Motor neuron (in vitro differentiated cells): ENCODE data around the gene UBE2F. TPM values are rescaled to one million over a fixed set of nuclear protein-coding genes. Genes with fewer than 3 reads are reported as not detected.
A peak's percentile ranks its signal among the peaks of the same experiment; 100 is the strongest.

Experiments
- ATAC-seq, 8 experiments: fragments of 200-7000 bp; cut with Tn5 transposase; replicated peaks in 6 of 8; 2 replicates each; pipeline ENCODE4 v1.8.0; 2021; ENCODE audit warnings: mild to moderate bottlenecking in 8 of 8, moderate library complexity in 8 of 8
- H3K27ac ChIP-seq, 2 donors: fragments of 250-450 bp; sonication (Bioruptor Pico); 2 replicates each; pipeline ENCODE4 v1.9.0; 2021; ENCODE audit warnings: antibody characterized with exemption in 2 of 2, mild to moderate bottlenecking in 2 of 2, moderate library complexity in 1 of 2
- H3K4me1 ChIP-seq, 2 donors: fragments of 250-450 bp; sonication (Bioruptor Pico); replicated peaks in 1 of 2; 2 replicates each; pipeline ENCODE4 v1.6.1; 2021; ENCODE audit warnings: antibody characterized with exemption in 2 of 2, mild to moderate bottlenecking in 2 of 2, moderate library complexity in 1 of 2
- H3K4me3 ChIP-seq, 5 donors: fragments of 250-450 bp; sonication (Bioruptor Pico); 2 replicates each; pipeline ENCODE4 v1.9.0; 2021; ENCODE audit warnings: antibody characterized with exemption in 5 of 5, mild to moderate bottlenecking in 5 of 5, moderate library complexity in 4 of 5
- WGBS, 10 experiments: fragments of 450-650 bp; shearing (Covaris generic); methylation state at CpG; one replicate each; pipeline ENCODE4 v1.0.0; 2022; 5-methylcytosine and 5-hydroxymethylcytosine counted together
- in situ Hi-C, 9 experiments: fragments of 400-800 bp; cut with MboI; loops; one replicate each; pipeline ENCODE4 v1.15.0; 2021; ENCODE audit warnings: low sequenced_read_pairs in 9 of 9, low pct_unique_long_range_greater_than_20kb in 2 of 9; ENCODE audit not compliant: unreplicated experiment in 9 of 9
- total RNA-seq, 8 experiments: library from RNA; unstranded; fragments of 300-600 nt; gene quantifications; 2 replicates each; pipeline versions ENCODE4 v1.2.3 to v1.2.4, GENCODE V29; 2022

The UBE2F gene
- total RNA-seq, 8 experiments from 2014 or later: 18.2 to 65.1 (median 33.0) TPM

- H3K27ac ChIP-seq: no peak overlapping the region
- H3K4me3 ChIP-seq: no peak overlapping the region
- ATAC-seq: peak in 1 of 8 experiments; percentile 41
- no peaks in the 10 kb centered on the region for H3K4me1 ChIP-seq
- in situ Hi-C loops: no loop called here
- WGBS, 10 experiments: 15 to 100% (median 92%) methylated on average over 1 to 2 of the region's 2 CpGs; no CpG with 5 or more reads in 6 of the 10 experiments
These were observed 53.1 kb downstream of the UBE2F start for GRCh38 chr2:238019962-238020361.

GRCh38 chr2:238020816-238021215, 54.0 kb downstream of the UBE2F start:
- Histone ChIP-seq H3K4me3 (no peak overlapping the region), H3K4me1 (no peaks in the 10 kb centered on the region), H3K27ac (no peak overlapping the region)
- in situ Hi-C loops: no loop called here
- WGBS, 10 experiments: 57 to 100% (median 91%) methylated on average over 1 to 8 of the region's 9 CpGs; no CpG with 5 or more reads in 1 of the 10 experiments
- no peak for ATAC-seq

- H3K27ac ChIP-seq: no peak overlapping the region
- WGBS, 10 experiments: 79 to 100% (median 98%) methylated on average over 2 to 4 of the region's 4 CpGs; no CpG with 5 or more reads in 4 of the 10 experiments
- H3K4me1 ChIP-seq: no peaks in the 10 kb centered on the region
- in situ Hi-C loops: no loop called here
- H3K4me3 ChIP-seq: no peak overlapping the region
- no peak for ATAC-seq
These were observed 54.5 kb downstream of the UBE2F start for GRCh38 chr2:238021327-238021726.

- WGBS, 10 experiments: 80 to 100% (median 100%) methylated on average over 1 to 3 of the region's 5 CpGs; no CpG with 5 or more reads in 5 of the 10 experiments
- ATAC-seq: no peak
- Histone ChIP-seq H3K27ac (no peak overlapping the region), H3K4me3 (no peak overlapping the region), H3K4me1 (no peaks in the 10 kb centered on the region)
- in situ Hi-C loops: no loop called here
These were observed 55.9 kb downstream of the UBE2F start for GRCh38 chr2:238022594-238023157.

GRCh38 chr2:238023608-238024007, 56.8 kb downstream of the UBE2F start:
- Histone ChIP-seq H3K4me3 (no peak overlapping the region), H3K4me1 (no peaks in the 10 kb centered on the region), H3K27ac (no peak overlapping the region)
- in situ Hi-C loops: no loop called here
- WGBS, 10 experiments: 83 to 100% (median 100%) methylated on average over 1 to 2 of the region's 2 CpGs; no CpG with 5 or more reads in 3 of the 10 experiments
- ATAC-seq: no peak

GRCh38 chr2:238024986-238025385, 58.2 kb downstream of the UBE2F start:
- ATAC-seq: peak in 1 of 8 experiments; percentile 69
- Histone ChIP-seq H3K27ac (no peak overlapping the region), H3K4me3 (no peak overlapping the region), H3K4me1 (no peaks in the 10 kb centered on the region)
- WGBS, 10 experiments: 90 to 100% (median 100%) methylated on average over 1 to 4 of the region's 8 CpGs; no CpG with 5 or more reads in 5 of the 10 experiments
- in situ Hi-C loops: no loop called here

DNA sequence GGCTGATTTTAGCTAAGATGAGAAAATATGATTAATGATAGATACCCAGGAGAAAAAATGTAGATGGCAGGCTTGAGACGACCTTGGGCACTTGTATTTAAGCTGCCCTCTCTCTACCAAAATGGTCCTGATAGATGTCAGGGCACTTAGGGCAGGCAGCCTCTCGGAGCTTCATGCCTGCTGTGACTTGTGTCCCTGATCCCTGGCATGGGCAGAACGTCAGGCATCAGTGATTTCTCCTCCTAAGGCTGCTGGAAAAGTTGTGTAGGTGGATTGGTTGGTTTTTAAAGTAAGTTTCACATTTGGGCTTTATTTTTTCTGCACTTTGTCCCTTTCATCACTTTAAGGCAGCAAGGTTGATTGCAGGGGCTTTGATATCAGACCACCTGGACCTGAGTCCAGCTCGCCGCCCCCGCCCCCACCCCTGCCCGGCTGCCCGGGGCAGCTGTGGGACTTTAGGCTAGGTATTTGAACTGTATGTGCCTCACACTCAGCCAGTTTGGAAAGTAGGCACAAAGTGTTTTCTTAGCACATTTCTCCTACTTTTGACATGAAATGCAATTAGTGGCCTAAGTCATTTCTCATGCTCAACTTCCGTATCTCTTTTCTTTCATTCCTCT, 59.0 kb downstream of the UBE2F start:
- ATAC-seq: no peak
- H3K4me1 ChIP-seq: no peaks in the 10 kb centered on the region
- 33 to 100% (median 90%) methylated on average over 1 to 6 of the region's 9 CpGs; no CpG with 5 or more reads in 1 of the 10 experiments for WGBS, 10 experiments
- in situ Hi-C loops: no loop called here
- no peak overlapping the region for H3K4me3 ChIP-seq
- no peak overlapping the region for H3K27ac ChIP-seq

GRCh38 chr2:238027058-238027457, 60.2 kb downstream of the UBE2F start:
- no peak for ATAC-seq
- in situ Hi-C loops: no loop called here
- 44 to 100% (median 84%) methylated on average over 1 to 4 of the region's 4 CpGs for WGBS, 10 experiments
- Histone ChIP-seq H3K27ac (no peak overlapping the region), H3K4me3 (no peak overlapping the region), H3K4me1 (no peaks in the 10 kb centered on the region)

DNA sequence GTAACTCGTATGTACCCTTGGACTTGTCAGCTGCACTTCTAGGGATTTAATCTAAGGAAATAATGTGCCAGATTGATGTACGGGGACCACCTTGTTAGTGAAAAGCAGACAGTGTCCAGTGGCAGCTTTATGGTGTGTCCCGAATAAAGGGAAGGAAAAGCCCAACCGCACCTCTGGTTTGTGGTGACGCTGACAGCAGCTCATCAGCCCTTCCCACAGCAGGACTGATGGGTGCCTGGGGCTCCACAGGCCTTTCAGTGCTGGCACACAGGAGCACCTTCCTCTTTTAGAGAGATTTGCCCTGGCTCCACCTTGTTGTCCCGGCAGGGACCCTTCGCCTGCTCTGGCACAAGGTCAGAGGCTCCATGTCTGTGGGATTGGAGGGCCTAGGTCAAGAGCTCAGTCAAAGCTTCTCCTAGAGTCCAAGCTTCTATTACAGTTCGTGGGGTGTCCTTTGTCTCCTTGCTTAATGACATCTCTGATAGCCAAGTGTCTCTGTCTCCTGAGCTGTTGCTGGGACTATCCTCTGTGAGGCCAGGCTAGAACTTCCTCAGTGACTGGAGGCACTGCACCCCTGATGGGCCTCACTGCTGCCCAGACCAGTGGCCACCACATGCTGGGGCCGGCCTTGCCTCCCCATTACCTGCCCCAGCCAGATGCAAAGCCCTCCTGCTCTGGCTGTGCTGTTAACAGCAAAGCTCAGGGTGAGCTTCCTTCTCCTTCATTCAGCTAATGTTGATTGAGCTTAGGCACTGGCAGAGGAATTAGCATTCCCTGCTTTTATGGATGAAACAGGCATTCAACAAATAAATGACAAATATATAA, 61.0 kb downstream of the UBE2F start:
- H3K4me3 ChIP-seq: no peak overlapping the region
- H3K27ac ChIP-seq: no peak overlapping the region
- in situ Hi-C loops: no loop called here
- 61 to 100% (median 81%) methylated on average over 1 to 6 of the region's 9 CpGs; no CpG with 5 or more reads in 4 of the 10 experiments for whole genome bisulfite sequencing, 10 experiments
- no peak for ATAC-seq
- no peaks in the 10 kb centered on the region for H3K4me1 ChIP-seq

GRCh38 chr2:238029853-238030252, 63.0 kb downstream of the UBE2F start:
- Histone ChIP-seq H3K27ac (no peak overlapping the region), H3K4me3 (no peak overlapping the region), H3K4me1 (no peaks in the 10 kb centered on the region)
- WGBS, 10 experiments: 90 to 100% (median 93%) methylated on average over 1 to 3 of the region's 3 CpGs; no CpG with 5 or more reads in 2 of the 10 experiments
- no peak for ATAC-seq
- in situ Hi-C loops: no loop called here

GRCh38 chr2:238030422-238031155, 63.8 kb downstream of the UBE2F start:
- H3K27ac ChIP-seq: no peak overlapping the region
- no peak overlapping the region for H3K4me3 ChIP-seq
- in situ Hi-C loops: no loop called here
- ATAC-seq: no peak
- H3K4me1 ChIP-seq: no peaks in the 10 kb centered on the region
- 75 to 100% (median 100%) methylated on average over 1 to 6 of the region's 8 CpGs; no CpG with 5 or more reads in 1 of the 10 experiments for WGBS, 10 experiments

DNA sequence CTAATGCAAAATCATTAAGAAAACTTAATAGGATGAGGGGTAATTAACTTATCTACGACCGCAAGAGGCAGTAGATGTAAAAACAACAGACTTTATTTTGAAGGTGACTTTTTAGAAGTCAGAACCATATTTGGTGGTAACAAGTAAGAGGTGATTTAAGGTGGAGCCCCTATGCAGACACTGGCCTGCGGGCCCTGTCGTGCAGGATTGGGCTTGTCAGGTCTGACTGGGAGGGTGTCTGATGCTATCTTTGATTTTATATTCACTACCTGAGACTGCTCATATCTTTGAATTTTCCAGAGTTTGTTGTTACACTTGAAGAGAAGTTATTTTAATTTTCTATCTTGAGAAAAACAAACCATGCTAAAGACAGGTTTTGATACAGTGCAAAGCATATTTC, 64.9 kb downstream of the UBE2F start:
- 80 to 100% (median 95%) methylated on average over 1 to 4 of the region's 4 CpGs for WGBS, 10 experiments

More for the DNA sequence above, 64.9 kb downstream of the UBE2F start:
- no peak overlapping the region for H3K4me3 ChIP-seq
- no peaks in the 10 kb centered on the region for H3K4me1 ChIP-seq
- in situ Hi-C loops: no loop called here
- ATAC-seq: no peak
- H3K27ac ChIP-seq: no peak overlapping the region
